Activated gamma-delta T cell treated with anti-CD3 and anti-CD28 coated beads, Interleukin-2, amount 50 U/mL, for 16 hours (primary cell): ENCODE data around the gene SYT11.
"Not testable (repeated sequence)": the region's sequence is repeated elsewhere in the genome, so short reads cannot be mapped to it uniquely, and the experiment has no call there.

Experiments used
- DNase-seq: peaks from one replicate; pipeline ENCODE4 v3.0.0-alpha.2; 2020; ENCODE audit warnings: low read depth

Gene SYT11

DNA sequence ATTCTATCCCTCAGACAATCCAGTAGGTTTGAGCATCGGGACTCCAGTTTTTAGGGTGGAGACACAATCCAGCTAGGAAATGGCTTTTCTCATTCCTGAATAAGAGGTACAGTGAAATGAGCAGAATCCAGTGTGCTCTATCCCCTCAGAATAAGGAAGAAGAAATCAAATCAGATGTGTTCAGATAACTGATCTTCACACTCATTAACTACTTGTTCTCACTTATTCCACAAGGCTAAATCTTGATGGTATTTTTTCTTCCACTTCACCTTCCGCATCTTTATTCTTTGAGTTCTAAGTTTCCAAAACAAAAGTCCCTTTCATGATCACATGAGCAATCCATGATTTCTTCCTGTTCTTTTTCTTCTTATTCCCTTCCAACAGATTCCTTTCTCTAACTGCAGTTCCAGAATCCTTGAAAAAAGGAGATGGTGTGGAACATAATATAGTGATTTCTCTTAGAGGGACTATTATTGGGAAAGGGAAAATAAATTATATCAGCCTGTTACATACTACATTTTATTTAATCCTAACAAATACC is 1.7 kb downstream of the SYT11 start:
- no peak for DNase-seq

DNA sequence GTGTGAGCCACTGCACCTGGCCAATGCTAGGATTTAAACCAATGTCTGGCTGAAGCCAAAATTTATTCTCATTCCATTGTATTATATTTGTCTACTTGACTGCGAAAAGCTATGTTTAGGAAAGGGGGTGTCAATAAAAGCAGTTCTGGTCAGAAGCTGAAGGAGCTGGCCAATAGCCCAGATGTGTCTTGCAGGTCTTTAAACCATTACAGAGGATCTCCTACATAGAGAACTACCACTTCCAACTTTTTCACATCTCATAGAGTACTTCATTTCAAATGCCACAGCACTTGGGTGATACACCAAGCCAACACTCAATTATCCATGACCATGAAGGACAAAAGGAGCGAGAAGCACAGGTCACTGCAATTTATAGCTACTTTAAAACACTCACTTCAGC is 2.5 kb downstream of the SYT11 start:
- no peak for DNase-seq

- DNase-seq, result no peak
Measured at GRCh38 chr1:155864393-155864792, 5.0 kb downstream of the SYT11 start.

DNA sequence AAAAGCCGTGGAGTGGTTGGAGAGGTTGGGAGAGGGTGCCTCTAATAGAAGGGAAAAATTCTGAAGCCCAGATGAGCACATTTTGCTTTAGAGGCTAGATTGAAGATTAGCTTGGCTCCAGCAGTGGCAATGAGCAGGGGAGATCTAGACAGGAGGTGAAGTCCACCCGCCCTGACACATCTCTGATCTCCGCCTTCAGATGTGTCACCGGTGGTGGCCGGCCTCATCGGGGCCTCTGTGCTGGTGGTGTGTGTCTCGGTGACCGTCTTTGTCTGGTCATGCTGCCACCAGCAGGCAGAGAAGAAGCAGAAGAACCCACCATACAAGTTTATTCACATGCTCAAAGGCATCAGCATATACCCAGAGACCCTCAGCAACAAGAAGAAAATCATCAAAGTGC is 8.4 kb downstream of the SYT11 start:
- DNase-seq, result no peak

DNA sequence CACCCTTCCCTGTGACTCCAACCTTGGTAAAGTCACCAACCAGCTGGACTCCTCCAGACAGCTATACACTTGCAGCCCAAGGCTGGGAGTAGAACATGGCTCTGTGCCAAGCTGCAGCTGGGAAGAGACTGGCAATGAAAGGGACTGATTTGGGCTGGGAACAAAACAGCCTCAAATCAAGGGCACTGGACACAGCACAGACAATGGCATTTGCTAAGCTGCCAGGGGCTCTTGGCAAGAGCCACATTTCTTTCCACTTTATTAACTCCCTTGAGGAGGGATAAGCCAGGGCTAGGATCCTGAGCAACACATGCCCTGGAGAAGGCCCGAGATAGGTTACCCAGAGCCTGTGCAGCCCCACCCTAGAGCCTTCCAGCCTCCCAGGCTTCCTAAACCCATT is 12.0 kb downstream of the SYT11 start:
- no peak for DNase-seq

- no peak for DNase-seq
Measured at GRCh38 chr1:155872527-155872926, 13.2 kb downstream of the SYT11 start.

GRCh38 chr1:155873860-155874259 is 14.5 kb downstream of the SYT11 start:
- no peak for DNase-seq

GRCh38 chr1:155877945-155878344 is 18.6 kb downstream of the SYT11 start:
- no peak for DNase-seq

GRCh38 chr1:155880251-155880650 is 20.9 kb downstream of the SYT11 start:
- DNase-seq, result no peak

- DNase-seq, result no peak
Measured at GRCh38 chr1:155880950-155881349, 21.6 kb downstream of the SYT11 start.

- DNase-seq, result no peak
Measured at GRCh38 chr1:155882235-155882634, 22.9 kb downstream of the SYT11 start.

DNA sequence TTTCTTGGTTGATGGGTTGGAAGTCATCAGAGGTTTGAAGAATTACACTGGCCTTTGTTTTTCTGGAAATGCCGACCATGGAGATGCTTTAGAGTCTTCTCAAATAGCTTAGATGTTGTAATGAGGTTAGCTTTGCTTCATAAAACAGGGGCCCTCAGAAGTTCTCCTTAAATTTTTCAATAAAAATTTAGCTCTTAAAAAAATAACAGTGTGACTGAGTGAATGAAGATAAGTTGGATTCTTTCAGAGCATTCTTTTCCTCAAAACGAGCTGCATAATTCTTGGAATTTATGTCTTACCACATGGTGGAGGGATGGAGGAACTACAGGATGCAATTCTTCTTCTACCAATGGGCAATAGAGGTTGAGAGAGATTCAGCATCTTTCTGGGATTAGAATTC is 23.4 kb downstream of the SYT11 start:
- no peak for DNase-seq

DNA sequence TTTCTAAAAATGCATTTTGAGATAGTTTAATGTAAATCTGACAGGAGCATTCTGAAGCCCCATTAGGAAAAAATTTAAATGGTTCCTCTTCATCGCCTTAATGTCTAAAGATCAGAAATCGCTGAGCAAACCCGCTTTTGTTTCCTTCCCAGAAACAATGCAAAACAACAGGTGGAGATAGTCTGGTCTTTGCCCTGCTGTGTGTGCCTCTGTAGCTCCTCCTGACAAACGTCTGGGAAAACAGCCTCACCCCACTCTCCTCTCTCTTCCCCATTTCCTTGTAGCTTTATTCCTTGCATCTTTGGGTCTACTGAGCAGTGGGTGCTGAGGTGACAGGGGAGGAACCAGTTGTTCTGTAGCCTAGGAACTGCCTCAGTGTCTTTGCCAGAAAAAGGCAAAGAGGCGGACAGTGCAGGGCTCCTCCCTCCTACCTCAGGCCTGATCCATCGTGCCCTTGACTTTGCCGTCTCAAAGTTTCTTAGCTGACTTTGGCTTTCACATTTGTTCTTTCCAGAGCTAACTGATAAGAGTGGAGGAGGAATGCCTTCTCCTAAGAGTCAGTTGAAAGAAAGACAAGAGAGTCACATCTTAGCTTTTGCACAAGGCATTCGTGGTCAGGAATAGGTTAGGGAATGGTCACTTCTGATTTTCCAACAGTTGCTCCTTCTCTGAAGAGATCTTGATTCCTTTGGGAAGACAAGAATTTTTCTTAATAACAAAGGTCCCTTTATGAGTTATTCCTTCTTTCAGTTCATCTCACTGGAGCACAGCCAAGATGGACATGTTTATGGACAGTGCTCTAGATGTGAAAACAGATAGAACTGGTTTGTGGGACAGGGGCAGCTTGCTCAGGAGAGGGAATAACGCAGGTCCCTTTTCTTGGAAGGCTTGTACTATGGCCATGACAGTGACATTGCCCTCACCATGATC is 24.9 kb downstream of the SYT11 start:
- DNase-seq, result no peak

GRCh38 chr1:155884982-155885381 is 25.6 kb downstream of the SYT11 start:
- DNase-seq, result no peak

DNA sequence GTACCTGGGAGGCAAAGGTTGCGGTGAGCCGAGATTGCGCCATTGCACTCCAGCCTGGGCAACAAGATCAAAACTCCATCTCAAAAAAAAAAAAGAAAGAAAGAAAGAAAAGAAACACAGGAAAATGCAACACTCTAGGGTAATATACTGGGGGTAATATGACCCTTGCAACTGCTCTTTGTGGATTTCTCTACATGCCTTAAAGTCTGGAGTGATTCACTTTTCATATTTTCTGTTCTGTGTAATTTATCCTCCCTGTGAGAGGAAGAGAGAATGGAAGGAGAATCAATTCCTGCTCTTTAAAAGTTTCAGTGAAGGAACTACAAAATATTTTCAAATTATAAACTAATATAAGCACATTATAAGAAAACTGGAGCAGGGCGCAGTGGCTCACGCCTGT is 29.1 kb downstream of the SYT11 start:
- no peak for DNase-seq

GRCh38 chr1:155889566-155889965 is 30.2 kb downstream of the SYT11 start:
- DNase-seq, result no peak

DNA sequence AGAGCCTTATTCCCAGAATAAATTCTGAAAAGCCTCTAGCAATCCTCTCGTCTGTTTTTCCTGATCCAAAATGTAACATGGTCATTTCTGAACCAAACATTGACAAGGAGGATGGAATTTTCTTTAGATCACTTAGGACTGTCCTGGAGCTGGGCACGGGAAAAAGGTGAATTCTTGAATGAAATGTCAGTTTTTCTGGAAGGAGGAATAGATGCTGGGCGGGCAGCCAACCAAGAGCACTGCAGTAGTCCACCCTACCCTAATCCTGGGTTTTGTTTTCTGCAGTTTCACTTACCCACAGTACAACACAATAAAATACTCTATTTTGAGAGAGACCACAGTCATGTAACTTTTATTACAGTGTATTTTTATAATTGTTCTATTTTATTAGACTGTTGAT is 30.9 kb downstream of the SYT11 start:
- no peak for DNase-seq

GRCh38 chr1:155892796-155893195 is 33.4 kb downstream of the SYT11 start:
- DNase-seq, result no peak

GRCh38 chr1:155893389-155894142 is 34.2 kb downstream of the SYT11 start:
- DNase-seq, result no peak

GRCh38 chr1:155895617-155896016 is 36.2 kb downstream of the SYT11 start:
- DNase-seq, result not testable (repeated sequence)

- not testable (repeated sequence) for DNase-seq
Measured at GRCh38 chr1:155896476-155896875, 37.1 kb downstream of the SYT11 start.

GRCh38 chr1:155897746-155898145 is 38.4 kb downstream of the SYT11 start:
- DNase-seq, result no peak

GRCh38 chr1:155898888-155899287 is 39.5 kb downstream of the SYT11 start:
- DNase-seq, result no peak
